ENCODE results near the gene ASGR2. TPM values are rescaled to one million over a fixed set of nuclear protein-coding genes. Genes with fewer than 3 reads are reported as not detected.
"Not testable (repeated sequence)": the region's sequence is repeated elsewhere in the genome, so short reads cannot be mapped to it uniquely, and the experiment has no call there.

ASGR2 gene
- total RNA-seq, 1 donor from 2014 or later, result not detected

DNA sequence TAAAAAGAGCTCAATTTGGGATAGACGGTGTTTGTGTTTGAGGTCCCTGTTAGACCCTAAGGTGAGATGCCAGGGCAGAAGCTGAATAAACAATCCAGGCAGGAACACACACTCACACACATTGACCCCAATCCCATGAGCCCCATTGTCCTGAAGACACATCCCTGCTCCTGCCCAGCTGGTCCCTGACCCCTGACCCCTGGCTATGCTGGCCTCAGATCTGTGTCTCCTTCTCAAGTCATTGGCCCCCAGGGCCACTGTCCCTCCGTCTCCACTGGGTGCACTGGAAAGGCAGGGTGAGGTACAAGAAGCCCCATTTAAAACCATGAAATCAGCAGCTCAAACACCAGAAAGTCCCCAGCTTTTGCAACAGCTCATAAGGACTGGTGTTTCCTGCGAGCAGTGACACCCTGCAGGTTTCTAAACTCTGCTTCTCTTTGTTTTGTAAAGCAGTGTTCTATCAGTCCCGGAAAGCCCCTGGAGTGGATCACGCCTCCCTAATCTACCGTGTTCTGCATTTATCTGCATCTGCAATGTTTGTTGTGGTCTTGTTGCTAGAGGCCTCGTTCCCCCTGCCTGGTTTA, 18.0 kb upstream of the ASGR2 start:
- DNase-seq (ENCODE audit: low read depth), result no peak
- no peak overlapping the region for H3K4me3 ChIP-seq (ENCODE audit: low read depth, low read length)
- TF ChIP-seq, protein P1, sequence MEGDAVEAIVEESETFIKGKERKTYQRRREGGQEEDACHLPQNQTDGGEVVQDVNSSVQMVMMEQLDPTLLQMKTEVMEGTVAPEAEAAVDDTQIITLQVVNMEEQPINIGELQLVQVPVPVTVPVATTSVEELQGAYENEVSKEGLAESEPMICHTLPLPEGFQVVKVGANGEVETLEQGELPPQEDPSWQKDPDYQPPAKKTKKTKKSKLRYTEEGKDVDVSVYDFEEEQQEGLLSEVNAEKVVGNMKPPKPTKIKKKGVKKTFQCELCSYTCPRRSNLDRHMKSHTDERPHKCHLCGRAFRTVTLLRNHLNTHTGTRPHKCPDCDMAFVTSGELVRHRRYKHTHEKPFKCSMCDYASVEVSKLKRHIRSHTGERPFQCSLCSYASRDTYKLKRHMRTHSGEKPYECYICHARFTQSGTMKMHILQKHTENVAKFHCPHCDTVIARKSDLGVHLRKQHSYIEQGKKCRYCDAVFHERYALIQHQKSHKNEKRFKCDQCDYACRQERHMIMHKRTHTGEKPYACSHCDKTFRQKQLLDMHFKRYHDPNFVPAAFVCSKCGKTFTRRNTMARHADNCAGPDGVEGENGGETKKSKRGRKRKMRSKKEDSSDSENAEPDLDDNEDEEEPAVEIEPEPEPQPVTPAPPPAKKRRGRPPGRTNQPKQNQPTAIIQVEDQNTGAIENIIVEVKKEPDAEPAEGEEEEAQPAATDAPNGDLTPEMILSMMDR (conservative IDR thresholded peaks at IDR 0.05; ENCODE audit: low read depth, low read length), result no peak

DNA sequence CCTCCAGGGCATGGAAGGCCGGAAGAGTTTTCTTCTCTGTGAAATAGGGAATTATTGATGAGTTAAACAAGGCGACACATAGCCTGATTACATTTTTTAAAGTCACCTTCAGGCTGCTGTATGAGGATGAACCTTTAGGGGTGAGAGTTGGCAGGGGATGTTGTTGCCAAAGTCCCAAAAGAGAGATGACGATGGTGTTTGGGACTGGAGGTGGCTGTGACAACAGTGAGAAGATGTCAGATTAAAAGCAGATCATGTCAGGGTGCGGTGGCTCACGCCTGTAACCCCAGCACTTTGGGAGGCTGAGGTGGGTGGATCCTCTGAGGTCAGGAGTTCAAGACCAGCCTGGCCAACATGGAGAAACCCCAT, 16.8 kb upstream of the ASGR2 start:
- no peak for DNase-seq (ENCODE audit: low read depth)
- no peak overlapping the region for H3K4me3 ChIP-seq (ENCODE audit: low read depth, low read length)
- TF ChIP-seq, protein P1 (conservative IDR thresholded peaks at IDR 0.05; ENCODE audit: low read depth, low read length), result no peak

DNA sequence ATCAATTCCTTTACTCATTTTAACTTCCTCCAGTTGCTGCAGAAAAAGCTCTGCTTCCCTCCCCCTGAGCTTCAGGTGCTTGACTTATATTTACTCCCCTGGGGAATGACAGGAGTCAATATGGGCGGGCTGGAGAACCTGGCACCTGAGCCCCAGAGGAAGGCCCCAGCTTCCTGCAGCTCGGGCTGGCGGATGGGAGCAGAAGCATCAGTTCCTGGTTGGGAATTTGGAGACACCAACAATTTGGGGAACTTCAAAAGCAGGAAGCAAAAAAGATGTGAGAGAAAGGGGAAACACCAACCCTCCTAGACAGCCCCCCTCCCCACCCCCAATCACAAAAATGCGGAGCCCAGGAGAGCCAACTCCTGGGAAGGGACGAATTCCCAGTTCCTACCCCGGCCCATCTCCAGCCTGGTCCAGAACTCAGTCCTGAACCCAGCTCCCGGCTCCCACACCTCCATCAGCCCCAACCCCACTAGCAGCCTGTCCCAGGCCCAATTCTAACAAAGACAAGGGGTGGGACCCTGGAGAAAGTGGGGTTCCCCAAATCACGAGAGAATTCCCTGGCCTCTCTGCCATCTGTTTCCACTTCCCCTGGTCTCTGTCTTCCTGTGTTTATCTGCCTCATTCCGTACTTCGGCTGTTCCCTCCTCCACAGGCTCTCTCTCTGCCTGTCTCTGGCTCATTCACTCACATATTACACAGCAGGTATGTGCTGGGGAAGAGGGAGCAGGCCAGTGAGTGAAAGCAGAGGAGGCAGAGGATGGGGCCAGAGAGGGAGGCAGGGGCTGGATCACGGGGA, 16.2 kb upstream of the ASGR2 start:
- DNase-seq (ENCODE audit: low read depth), result no peak
- TF ChIP-seq, protein P1 (conservative IDR thresholded peaks at IDR 0.05; ENCODE audit: low read depth, low read length), result no peak

DNA sequence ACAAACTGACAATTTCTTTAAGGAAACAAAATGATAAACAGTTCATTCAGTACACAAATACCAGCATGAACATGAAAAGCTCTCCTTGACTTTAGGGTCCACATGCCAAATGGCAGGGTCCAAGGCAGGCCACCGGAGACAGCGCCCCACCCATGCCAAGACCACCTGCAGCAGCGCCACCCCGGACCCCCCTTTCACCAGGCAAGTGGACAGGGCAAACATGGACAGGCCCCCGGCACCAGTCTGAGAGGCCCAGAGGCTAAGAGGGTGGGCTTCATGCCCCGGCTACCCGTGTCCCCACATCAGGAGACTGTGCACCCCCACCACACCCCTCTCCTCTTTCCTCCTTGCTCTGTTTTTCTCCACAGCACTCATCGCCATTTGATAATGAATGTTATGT, 14.7 kb upstream of the ASGR2 start:
- DNase-seq (ENCODE audit: low read depth), result no peak
- TF ChIP-seq, protein P1 (conservative IDR thresholded peaks at IDR 0.05; ENCODE audit: low read depth, low read length), result no peak
- no peak overlapping the region for H3K4me3 ChIP-seq (ENCODE audit: low read depth, low read length)

More for the DNA sequence above, 16.2 kb upstream of the ASGR2 start:
- no peak overlapping the region for H3K4me3 ChIP-seq (ENCODE audit: low read depth, low read length)

DNA sequence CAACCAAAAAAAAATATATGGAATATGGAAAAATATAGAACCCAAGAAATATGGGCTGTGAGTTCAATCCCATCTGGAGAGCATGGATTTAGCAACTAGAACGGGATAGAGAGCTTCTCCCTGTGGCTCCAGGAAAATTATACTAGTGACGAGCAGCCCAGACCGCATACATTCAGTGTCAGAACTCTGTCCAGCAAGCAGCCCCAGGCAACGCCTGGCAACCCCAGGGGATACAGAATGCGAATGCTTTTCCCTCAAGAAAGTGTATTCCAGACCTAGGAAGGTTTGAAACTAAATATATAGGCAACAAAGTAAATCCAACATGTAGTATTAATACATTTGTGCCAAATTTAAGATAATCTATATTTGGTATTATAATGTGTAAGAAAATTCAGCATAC, 13.5 kb upstream of the ASGR2 start:
- DNase-seq (ENCODE audit: low read depth), result no peak

DNA sequence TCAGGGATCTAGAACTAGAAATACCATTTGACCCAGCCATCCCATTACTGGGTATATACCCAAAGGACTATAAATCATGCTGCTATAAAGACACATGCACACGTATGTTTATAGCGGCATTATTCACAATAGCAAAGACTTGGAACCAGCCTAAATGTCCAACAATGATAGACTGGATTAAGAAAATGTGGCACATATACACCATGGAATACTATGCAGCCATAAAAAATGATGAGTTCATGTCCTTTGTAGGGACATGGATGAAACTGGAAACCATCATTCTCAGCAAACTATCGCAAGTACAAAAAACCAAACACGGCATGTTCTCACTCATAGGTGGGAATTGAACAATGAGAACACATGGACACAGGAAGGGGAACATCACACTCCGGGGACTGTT, 12.9 kb upstream of the ASGR2 start:
- not testable (repeated sequence) for H3K4me3 ChIP-seq (ENCODE audit: low read depth, low read length)

More for the DNA sequence above, 13.5 kb upstream of the ASGR2 start:
- TF ChIP-seq, protein P1 (conservative IDR thresholded peaks at IDR 0.05; ENCODE audit: low read depth, low read length), result no peak
- H3K4me3 ChIP-seq (ENCODE audit: low read depth, low read length), result no peak overlapping the region

DNA sequence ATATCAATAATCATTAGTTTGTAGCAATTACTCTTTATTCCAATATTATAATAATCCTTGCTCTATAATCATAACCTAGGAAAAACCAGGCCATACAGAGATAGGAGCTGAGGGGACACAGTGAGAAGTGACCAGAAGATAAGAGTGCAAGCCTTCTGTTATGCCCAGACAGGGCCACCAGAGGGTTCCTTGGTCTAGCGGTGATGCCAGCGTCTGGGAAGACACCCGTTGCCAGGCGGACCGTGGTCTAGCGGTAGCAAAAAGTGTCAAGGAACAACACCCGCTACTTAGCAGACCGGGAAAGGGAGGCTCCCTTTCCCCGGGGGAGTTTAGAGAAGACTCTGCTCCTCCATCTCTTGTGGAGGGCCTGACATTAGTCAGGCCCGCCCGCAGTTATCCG, 11.8 kb upstream of the ASGR2 start:
- H3K4me3 ChIP-seq (ENCODE audit: low read depth, low read length); DNase-seq (ENCODE audit: low read depth): not testable (repeated sequence)
- TF ChIP-seq, protein P1 (conservative IDR thresholded peaks at IDR 0.05; ENCODE audit: low read depth, low read length), result peak; percentile 12

More for the DNA sequence above, 12.9 kb upstream of the ASGR2 start:
- DNase-seq (ENCODE audit: low read depth), result not testable (repeated sequence)

All from epithelial cell of proximal tubule (primary cell).